Transverse colon (tissue), 4 donors: ENCODE results near the gene PRND.

ENCODE experiments used
- CTCF ChIP-seq, 5 experiments: fragments of 200-600 bp in 3 of 5; fragments of 450-650 bp in 2 of 5; sonication (generic) in 3 of 5; IDR thresholded peaks; 1 replicate in 2 of 5; 2 replicates in 3 of 5; pipeline ENCODE4 v1.5.1; 2016 to 2017; ENCODE audit warnings: antibody characterized with exemption in 5 of 5, inconsistent platforms in 3 of 5, mild to moderate bottlenecking in 2 of 5, moderate library complexity in 1 of 5
- POLR2A ChIP-seq: fragments of 450-650 bp; IDR thresholded peaks from one replicate; pipeline ENCODE4 v1.6.1; 2016; ENCODE audit warnings: antibody characterized with exemption, mild to moderate bottlenecking, moderate library complexity
- POLR2AphosphoS5 ChIP-seq, 3 donors: sonication (generic); formaldehyde crosslinking; IDR thresholded peaks; one replicate each; pipeline ENCODE4 v1.6.1; 2016; ENCODE audit warnings: antibody characterized with exemption in 3 of 3

- TF ChIP-seq CTCF (IDR thresholded peaks at IDR 0.05) = no peak
- no peak for TF ChIP-seq POLR2AphosphoS5 (IDR thresholded peaks at IDR 0.05)
- TF ChIP-seq POLR2A = no peak
Observed at GRCh38 chr20:4719190-4719589, 2.5 kb upstream of the PRND start.
